Parathyroid adenoma (tissue), 2 donors: ENCODE results near the gene GPR107.

Source experiments
- H2AFZ ChIP-seq: fragments of 300-600 bp; sonication (generic); one replicate; pipeline ENCODE4 v1.7.0; 2017; ENCODE audit warnings: antibody characterized with exemption, mild to moderate bottlenecking
- H3K27ac ChIP-seq: fragments of 300-600 bp; sonication (generic); one replicate; pipeline ENCODE4 v1.7.0; 2017
- H3K27me3 ChIP-seq: fragments of 300-600 bp; sonication (generic); one replicate; pipeline ENCODE4 v1.7.0; 2017; ENCODE audit warnings: low read length; ENCODE audit not compliant: control insufficient read depth, insufficient read depth
- H3K36me3 ChIP-seq: fragments of 300-600 bp; sonication (generic); one replicate; pipeline ENCODE4 v1.7.0; 2017; ENCODE audit warnings: low read length; ENCODE audit not compliant: control insufficient read depth, insufficient read depth
- H3K4me1 ChIP-seq: fragments of 300-600 bp; sonication (generic); one replicate; pipeline ENCODE4 v1.7.0; 2017; ENCODE audit warnings: control low read depth
- H3K4me2 ChIP-seq: fragments of 300-600 bp; sonication (generic); one replicate; pipeline ENCODE4 v1.7.0; 2017; ENCODE audit warnings: low read length
- H3K4me3 ChIP-seq: fragments of 300-600 bp; sonication (generic); one replicate; pipeline ENCODE4 v1.7.0; 2017; ENCODE audit warnings: low read depth, low read length
- H3K79me2 ChIP-seq: fragments of 300-600 bp; sonication (generic); one replicate; pipeline ENCODE4 v1.7.0; 2017; ENCODE audit warnings: control low read depth
- H3K9ac ChIP-seq: fragments of 300-600 bp; sonication (generic); one replicate; pipeline ENCODE4 v1.7.0; 2017; ENCODE audit warnings: mild to moderate bottlenecking
- H3K9me3 ChIP-seq: fragments of 300-600 bp; sonication (generic); one replicate; pipeline ENCODE4 v1.7.0; 2017; ENCODE audit warnings: low read length; ENCODE audit not compliant: control insufficient read depth
- CTCF ChIP-seq: fragments of 300-600 bp; sonication (generic); IDR thresholded peaks from one replicate; pipeline ENCODE4 v1.7.0; 2017; ENCODE audit warnings: antibody characterized with exemption, mild to moderate bottlenecking
- donor health status: primary hyperparathyroidism.

The GPR107 gene

GRCh38 chr9:130129432-130130061 is 75.8 kb downstream of the GPR107 start:
- H2AFZ ChIP-seq: no peak overlapping the region
- H3K27ac ChIP-seq: no peak overlapping the region
- no peaks in the 10 kb centered on the region for H3K9me3 ChIP-seq
- no peak overlapping the region for H3K4me2 ChIP-seq
- H3K36me3 ChIP-seq: no peaks in the 10 kb centered on the region
- no peak overlapping the region for H3K4me3 ChIP-seq
- no peaks in the 10 kb centered on the region for H3K4me1 ChIP-seq
- no peak for TF ChIP-seq CTCF
- H3K9ac ChIP-seq: no peak overlapping the region
- H3K27me3 ChIP-seq: no peaks in the 10 kb centered on the region
- H3K79me2 ChIP-seq: no peaks in the 10 kb centered on the region

GRCh38 chr9:130132746-130133145 is 79.0 kb downstream of the GPR107 start:
- Histone ChIP-seq H3K36me3 (no peaks in the 10 kb centered on the region), H3K27ac (no peak overlapping the region), H3K27me3 (no peaks in the 10 kb centered on the region), H3K4me1 (no peaks in the 10 kb centered on the region), H3K79me2 (no peaks in the 10 kb centered on the region), H2AFZ (no peak overlapping the region), H3K9me3 (no peaks in the 10 kb centered on the region), H3K4me2 (no peak overlapping the region), H3K9ac (no peak overlapping the region), H3K4me3 (no peak overlapping the region)
- TF ChIP-seq CTCF: no peak

GRCh38 chr9:130137081-130137640 is 83.5 kb downstream of the GPR107 start:
- Histone ChIP-seq H3K79me2 (no peaks in the 10 kb centered on the region), H3K4me1 (no peaks in the 10 kb centered on the region), H3K27ac (no peak overlapping the region), H3K9ac (no peak overlapping the region), H3K4me2 (no peak overlapping the region), H3K9me3 (no peaks in the 10 kb centered on the region), H3K4me3 (no peak overlapping the region), H3K36me3 (no peaks in the 10 kb centered on the region), H3K27me3 (no peaks in the 10 kb centered on the region), H2AFZ (no peak overlapping the region)
- no peak for TF ChIP-seq CTCF

GRCh38 chr9:130137641-130138081 is 84.0 kb downstream of the GPR107 start:
- H3K4me1 ChIP-seq: no peaks in the 10 kb centered on the region
- no peaks in the 10 kb centered on the region for H3K9me3 ChIP-seq
- H3K4me3 ChIP-seq: no peak overlapping the region
- no peak overlapping the region for H3K9ac ChIP-seq
- no peak overlapping the region for H2AFZ ChIP-seq
- no peaks in the 10 kb centered on the region for H3K79me2 ChIP-seq
- no peaks in the 10 kb centered on the region for H3K27me3 ChIP-seq
- H3K27ac ChIP-seq: no peak overlapping the region
- H3K36me3 ChIP-seq: no peaks in the 10 kb centered on the region
- TF ChIP-seq CTCF: no peak
- H3K4me2 ChIP-seq: no peak overlapping the region

- H3K4me2 ChIP-seq: no peak overlapping the region
Observed at GRCh38 chr9:130138171-130138653, 84.5 kb downstream of the GPR107 start.

More at GRCh38 chr9:130138171-130138653, 84.5 kb downstream of the GPR107 start:
- Histone ChIP-seq H3K9me3 (no peaks in the 10 kb centered on the region), H3K27ac (no peak overlapping the region), H3K79me2 (no peaks in the 10 kb centered on the region), H3K4me1 (no peaks in the 10 kb centered on the region), H2AFZ (no peak overlapping the region), H3K4me3 (no peak overlapping the region), H3K9ac (no peak overlapping the region), H3K27me3 (no peaks in the 10 kb centered on the region), H3K36me3 (no peaks in the 10 kb centered on the region)
- TF ChIP-seq CTCF: no peak
